ENCODE measurements around the gene SLC49A4.

DNA sequence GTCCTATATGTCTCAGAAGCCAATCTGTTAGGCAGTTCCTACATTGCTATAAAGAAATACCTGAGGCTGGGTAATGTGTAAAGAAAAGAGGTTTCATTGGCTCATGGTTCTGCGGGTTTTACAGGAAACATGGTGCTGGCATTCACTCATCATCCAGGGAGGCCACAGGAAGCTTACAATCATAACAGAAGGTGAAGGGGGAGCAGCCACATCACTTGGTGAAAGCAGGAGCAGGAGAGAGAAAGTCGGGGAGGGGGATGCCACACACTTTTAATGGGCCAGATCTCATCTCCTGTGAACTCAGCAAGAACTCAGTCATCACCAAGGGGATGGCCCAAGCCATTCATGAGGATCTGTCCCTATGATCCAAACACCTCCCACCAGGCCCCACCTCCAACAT lies 9.1 kb downstream of the SLC49A4 start:
- TF ChIP-seq POLR2AphosphoS5 (IDR thresholded peaks at IDR 0.05; ENCODE audit: low read depth, low read length) (no peak), POLR2A (IDR thresholded peaks at IDR 0.05; ENCODE audit: borderline replicate concordance, extremely low read depth, insufficient read depth, insufficient read length) (no peak), RAD21 (IDR thresholded peaks at IDR 0.05; ENCODE audit: low read depth) (no peak), JUND (IDR thresholded peaks at IDR 0.05) (no peak), EZH2 (IDR thresholded peaks at IDR 0.05) (no peak), CBX3 (IDR thresholded peaks at IDR 0.05; ENCODE audit: low read depth) (no peak), FOSL1 (IDR thresholded peaks at IDR 0.05; ENCODE audit: low read depth) (no peak)
- TF ChIP-seq, protein P1, sequence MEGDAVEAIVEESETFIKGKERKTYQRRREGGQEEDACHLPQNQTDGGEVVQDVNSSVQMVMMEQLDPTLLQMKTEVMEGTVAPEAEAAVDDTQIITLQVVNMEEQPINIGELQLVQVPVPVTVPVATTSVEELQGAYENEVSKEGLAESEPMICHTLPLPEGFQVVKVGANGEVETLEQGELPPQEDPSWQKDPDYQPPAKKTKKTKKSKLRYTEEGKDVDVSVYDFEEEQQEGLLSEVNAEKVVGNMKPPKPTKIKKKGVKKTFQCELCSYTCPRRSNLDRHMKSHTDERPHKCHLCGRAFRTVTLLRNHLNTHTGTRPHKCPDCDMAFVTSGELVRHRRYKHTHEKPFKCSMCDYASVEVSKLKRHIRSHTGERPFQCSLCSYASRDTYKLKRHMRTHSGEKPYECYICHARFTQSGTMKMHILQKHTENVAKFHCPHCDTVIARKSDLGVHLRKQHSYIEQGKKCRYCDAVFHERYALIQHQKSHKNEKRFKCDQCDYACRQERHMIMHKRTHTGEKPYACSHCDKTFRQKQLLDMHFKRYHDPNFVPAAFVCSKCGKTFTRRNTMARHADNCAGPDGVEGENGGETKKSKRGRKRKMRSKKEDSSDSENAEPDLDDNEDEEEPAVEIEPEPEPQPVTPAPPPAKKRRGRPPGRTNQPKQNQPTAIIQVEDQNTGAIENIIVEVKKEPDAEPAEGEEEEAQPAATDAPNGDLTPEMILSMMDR (IDR thresholded peaks at IDR 0.05 in 2 of 3, conservative IDR thresholded peaks at IDR 0.05 in 1 of 3; ENCODE audit: borderline replicate concordance in 1 of 3, insufficient read depth in 1 of 3, low read depth in 2 of 3, low read length in 2 of 3), result no peak
- TF ChIP-seq, protein P2, sequence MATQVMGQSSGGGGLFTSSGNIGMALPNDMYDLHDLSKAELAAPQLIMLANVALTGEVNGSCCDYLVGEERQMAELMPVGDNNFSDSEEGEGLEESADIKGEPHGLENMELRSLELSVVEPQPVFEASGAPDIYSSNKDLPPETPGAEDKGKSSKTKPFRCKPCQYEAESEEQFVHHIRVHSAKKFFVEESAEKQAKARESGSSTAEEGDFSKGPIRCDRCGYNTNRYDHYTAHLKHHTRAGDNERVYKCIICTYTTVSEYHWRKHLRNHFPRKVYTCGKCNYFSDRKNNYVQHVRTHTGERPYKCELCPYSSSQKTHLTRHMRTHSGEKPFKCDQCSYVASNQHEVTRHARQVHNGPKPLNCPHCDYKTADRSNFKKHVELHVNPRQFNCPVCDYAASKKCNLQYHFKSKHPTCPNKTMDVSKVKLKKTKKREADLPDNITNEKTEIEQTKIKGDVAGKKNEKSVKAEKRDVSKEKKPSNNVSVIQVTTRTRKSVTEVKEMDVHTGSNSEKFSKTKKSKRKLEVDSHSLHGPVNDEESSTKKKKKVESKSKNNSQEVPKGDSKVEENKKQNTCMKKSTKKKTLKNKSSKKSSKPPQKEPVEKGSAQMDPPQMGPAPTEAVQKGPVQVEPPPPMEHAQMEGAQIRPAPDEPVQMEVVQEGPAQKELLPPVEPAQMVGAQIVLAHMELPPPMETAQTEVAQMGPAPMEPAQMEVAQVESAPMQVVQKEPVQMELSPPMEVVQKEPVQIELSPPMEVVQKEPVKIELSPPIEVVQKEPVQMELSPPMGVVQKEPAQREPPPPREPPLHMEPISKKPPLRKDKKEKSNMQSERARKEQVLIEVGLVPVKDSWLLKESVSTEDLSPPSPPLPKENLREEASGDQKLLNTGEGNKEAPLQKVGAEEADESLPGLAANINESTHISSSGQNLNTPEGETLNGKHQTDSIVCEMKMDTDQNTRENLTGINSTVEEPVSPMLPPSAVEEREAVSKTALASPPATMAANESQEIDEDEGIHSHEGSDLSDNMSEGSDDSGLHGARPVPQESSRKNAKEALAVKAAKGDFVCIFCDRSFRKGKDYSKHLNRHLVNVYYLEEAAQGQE (IDR thresholded peaks at IDR 0.05; ENCODE audit: low read depth), result no peak
